NCI-H2107 treated with DMSO at 0.1 percent for 48 hours (cell line): ENCODE data around the gene DLX4.
A peak's percentile ranks its signal among the peaks of the same experiment; 100 is the strongest.

Source experiments
- DNase-seq: peaks from one replicate; lab custom pipeline; 2025; ENCODE audit not compliant: unreplicated experiment; lab: John Stamatoyannopoulos, UW

The DLX4 gene

GRCh38 chr17:49986396-49987289 lies 17.7 kb downstream of the DLX4 start:
- no peak for DNase-seq

- DNase-seq, result no peak
These were observed 18.2 kb downstream of the DLX4 start for GRCh38 chr17:49987290-49987585.

GRCh38 chr17:49987681-49988441 lies 18.9 kb downstream of the DLX4 start:
- peak; percentile 48 for DNase-seq

GRCh38 chr17:49989518-49989880 lies 20.5 kb downstream of the DLX4 start:
- DNase-seq, result no peak

- DNase-seq, result no peak
These were observed 21.3 kb downstream of the DLX4 start for GRCh38 chr17:49990331-49990730.

- DNase-seq, result no peak
These were observed 21.9 kb downstream of the DLX4 start for GRCh38 chr17:49990921-49991320.

GRCh38 chr17:49991409-49991808 lies 22.4 kb downstream of the DLX4 start:
- no peak for DNase-seq

GRCh38 chr17:49992191-49992932 lies 23.4 kb downstream of the DLX4 start:
- DNase-seq, result no peak

GRCh38 chr17:49992933-49993422 lies 24.0 kb downstream of the DLX4 start:
- DNase-seq, result no peak

GRCh38 chr17:49993423-49994060 lies 24.6 kb downstream of the DLX4 start:
- no peak for DNase-seq

GRCh38 chr17:49994085-49995054 lies 25.4 kb downstream of the DLX4 start:
- DNase-seq, result no peak

- DNase-seq, result peak; percentile 55
These were observed 26.2 kb downstream of the DLX4 start, which contains the start of gene DLX3 for GRCh38 chr17:49995055-49995738. TSS of gene DLX3 (minus strand) at chr17:49995224. CDS start at chr17:49994998, 226 bp downstream.

GRCh38 chr17:49996121-49996494 lies 27.1 kb downstream of the DLX4 start:
- DNase-seq, result no peak

- no peak for DNase-seq
These were observed 27.7 kb downstream of the DLX4 start for GRCh38 chr17:49996495-49997300.

- no peak for DNase-seq
These were observed 28.3 kb downstream of the DLX4 start for GRCh38 chr17:49997301-49997650.

GRCh38 chr17:49997773-49998703 lies 29.0 kb downstream of the DLX4 start:
- DNase-seq, result peak; percentile 78

- DNase-seq, result no peak
These were observed 30.0 kb downstream of the DLX4 start for GRCh38 chr17:49998836-49999511.
